ENCODE measurements around the gene PDF. TPM values are rescaled to one million over a fixed set of nuclear protein-coding genes. Genes with fewer than 3 reads are reported as not detected.

PDF gene
- total RNA-seq (ENCODE audit: unreplicated experiment) = 12.0 TPM
- long read RNA-seq, transcript PDF-201 (2 exons, 1,158 nt) = major isoform, 6 of 7 reads
- long read RNA-seq, partial matches to known transcripts = 0 of 7 reads
- long read RNA-seq, other reads (novel, unspliced or antisense) = 1 of 7 reads

GRCh38 chr16:69330286-69331109, at the start of gene PDF:
Gene PDF (minus strand): TSS chr16:69330588. CDS start chr16:69330570, 18 bp downstream.
- Mint-ChIP-seq H3K4me3 (ENCODE audit: unreplicated experiment) (peak within 1 kb of the TSS; percentile 88), H3K27ac (ENCODE audit: unreplicated experiment) (peak within 1 kb of the TSS; percentile 78), H3K9me3 (ENCODE audit: unreplicated experiment) (peaks cover 7% of the 10 kb centered on the region), H3K4me1 (ENCODE audit: low read depth, unreplicated experiment) (peaks cover 9% of the 10 kb centered on the region), H3K27me3 (ENCODE audit: unreplicated experiment) (peaks cover 4% of the 10 kb centered on the region), H3K36me3 (ENCODE audit: unreplicated experiment) (peaks cover 4% of the 10 kb centered on the region)
- peak; percentile 92 for DNase-seq
- TF ChIP-seq CTCF (IDR thresholded peaks at IDR 0.05; ENCODE audit: partially characterized antibody, unreplicated experiment) = no peak

GRCh38 chr16:69378760-69379159, 48.4 kb upstream of the PDF start:
- no peak overlapping the region for H3K4me3 Mint-ChIP-seq (ENCODE audit: unreplicated experiment)
- TF ChIP-seq CTCF (IDR thresholded peaks at IDR 0.05; ENCODE audit: partially characterized antibody, unreplicated experiment) = no peak
- H3K27ac Mint-ChIP-seq (ENCODE audit: unreplicated experiment) = no peak overlapping the region
- no peaks in the 10 kb centered on the region for H3K9me3 Mint-ChIP-seq (ENCODE audit: unreplicated experiment)
- no peaks in the 10 kb centered on the region for H3K4me1 Mint-ChIP-seq (ENCODE audit: low read depth, unreplicated experiment)
- no peaks in the 10 kb centered on the region for H3K27me3 Mint-ChIP-seq (ENCODE audit: unreplicated experiment)
- no peak for DNase-seq
- no peaks in the 10 kb centered on the region for H3K36me3 Mint-ChIP-seq (ENCODE audit: unreplicated experiment)

GRCh38 chr16:69378036-69378435, 47.6 kb upstream of the PDF start:
- TF ChIP-seq CTCF (IDR thresholded peaks at IDR 0.05; ENCODE audit: partially characterized antibody, unreplicated experiment) = no peak
- Mint-ChIP-seq H3K36me3 (ENCODE audit: unreplicated experiment) (no peaks in the 10 kb centered on the region), H3K27me3 (ENCODE audit: unreplicated experiment) (no peaks in the 10 kb centered on the region), H3K4me1 (ENCODE audit: low read depth, unreplicated experiment) (no peaks in the 10 kb centered on the region), H3K27ac (ENCODE audit: unreplicated experiment) (no peak overlapping the region), H3K4me3 (ENCODE audit: unreplicated experiment) (no peak overlapping the region), H3K9me3 (ENCODE audit: unreplicated experiment) (no peaks in the 10 kb centered on the region)
- no peak for DNase-seq

- H3K9me3 Mint-ChIP-seq (ENCODE audit: unreplicated experiment) = no peaks in the 10 kb centered on the region
- H3K36me3 Mint-ChIP-seq (ENCODE audit: unreplicated experiment) = no peaks in the 10 kb centered on the region
- no peak for TF ChIP-seq CTCF (IDR thresholded peaks at IDR 0.05; ENCODE audit: partially characterized antibody, unreplicated experiment)
- no peak overlapping the region for H3K4me3 Mint-ChIP-seq (ENCODE audit: unreplicated experiment)
- H3K27me3 Mint-ChIP-seq (ENCODE audit: unreplicated experiment) = no peaks in the 10 kb centered on the region
- H3K27ac Mint-ChIP-seq (ENCODE audit: unreplicated experiment) = no peak overlapping the region
- H3K4me1 Mint-ChIP-seq (ENCODE audit: low read depth, unreplicated experiment) = no peaks in the 10 kb centered on the region
- no peak for DNase-seq
Observed at GRCh38 chr16:69376393-69377059, 46.1 kb upstream of the PDF start.

All from glutamatergic neuron (in vitro differentiated cells).